ENCODE results near the gene S100A2.

GRCh38 chr1:153527683-153528040 lies 38.0 kb downstream of the S100A2 start:
- TF ChIP-seq CTCF (IDR thresholded peaks at IDR 0.05) (no peak), POLR2A (IDR thresholded peaks at IDR 0.05) (no peak)

Data from right lobe of liver (tissue), 4 donors.